ENCODE results near the gene DRGX. TPM values are rescaled to one million over a fixed set of nuclear protein-coding genes. Genes with fewer than 3 reads are reported as not detected.

DRGX gene
- total and polyA plus RNA-seq, 2 donors = 0.05 to 0.30 TPM

DNA sequence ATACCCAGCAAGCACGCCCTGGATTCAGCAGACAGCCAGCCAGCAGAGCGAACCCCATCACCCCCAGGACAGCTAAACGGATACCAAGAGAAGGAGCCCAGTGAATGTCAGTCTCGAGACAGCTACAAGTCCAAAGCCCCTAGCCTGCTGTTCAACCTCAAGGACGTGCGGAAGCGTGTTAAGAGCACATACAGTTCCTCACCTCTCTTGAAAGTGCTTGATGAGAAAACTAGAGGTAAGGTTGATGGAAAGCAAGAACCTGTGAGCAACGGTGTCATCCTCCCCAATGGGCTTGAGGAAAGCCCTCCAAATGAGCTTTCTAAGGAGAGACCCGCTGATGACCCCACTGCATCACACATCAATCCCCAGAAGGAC lies 72.0 kb downstream of the DRGX start:
- Histone ChIP-seq H3K4me1 (ENCODE audit: control insufficient read depth in 2 of 2, insufficient read depth in 2 of 2, low read length in 2 of 2) (no peaks in the 10 kb centered on the region), H3K27me3 (ENCODE audit: control insufficient read depth in 2 of 2, insufficient read depth in 1 of 2, low read length in 1 of 2) (no peaks in the 10 kb centered on the region), H3K27ac (ENCODE audit: low read depth in 1 of 2, low read length in 1 of 2) (no peak overlapping the region), H3K9me3 (ENCODE audit: control insufficient read depth in 2 of 2, insufficient read depth in 1 of 2, low read length in 1 of 2) (no peaks in the 10 kb centered on the region), H3K36me3 (ENCODE audit: control insufficient read depth in 2 of 2, insufficient read depth in 2 of 2, low read length in 1 of 2) (no peaks in the 10 kb centered on the region), H3K4me3 (ENCODE audit: low read length in 2 of 2) (no peak overlapping the region)
- DNase-seq (ENCODE audit: low read depth in 6 of 9, low spot score in 9 of 9) = no peak
- WGBS = 95% methylated on average over 9 of the region's 9 CpGs

GRCh38 chr10:49323171-49323895 lies 72.6 kb downstream of the DRGX start:
- H3K9me3 ChIP-seq (ENCODE audit: control insufficient read depth in 2 of 2, insufficient read depth in 1 of 2, low read length in 1 of 2) = no peaks in the 10 kb centered on the region
- H3K4me3 ChIP-seq (ENCODE audit: low read length in 2 of 2) = no peak overlapping the region
- H3K36me3 ChIP-seq (ENCODE audit: control insufficient read depth in 2 of 2, insufficient read depth in 2 of 2, low read length in 1 of 2) = no peaks in the 10 kb centered on the region
- H3K27ac ChIP-seq (ENCODE audit: low read depth in 1 of 2, low read length in 1 of 2) = no peak overlapping the region
- 78% methylated on average over 7 of the region's 7 CpGs for WGBS
- no peak for DNase-seq (ENCODE audit: low read depth in 6 of 9, low spot score in 9 of 9)
- H3K27me3 ChIP-seq (ENCODE audit: control insufficient read depth in 2 of 2, insufficient read depth in 1 of 2, low read length in 1 of 2) = no peaks in the 10 kb centered on the region
- H3K4me1 ChIP-seq (ENCODE audit: control insufficient read depth in 2 of 2, insufficient read depth in 2 of 2, low read length in 2 of 2) = no peaks in the 10 kb centered on the region

GRCh38 chr10:49322371-49323170 lies 73.3 kb downstream of the DRGX start:
- WGBS = 94% methylated on average over 26 of the region's 26 CpGs
- no peaks in the 10 kb centered on the region for H3K9me3 ChIP-seq (ENCODE audit: control insufficient read depth in 2 of 2, insufficient read depth in 1 of 2, low read length in 1 of 2)
- no peaks in the 10 kb centered on the region for H3K36me3 ChIP-seq (ENCODE audit: control insufficient read depth in 2 of 2, insufficient read depth in 2 of 2, low read length in 1 of 2)
- no peak overlapping the region for H3K4me3 ChIP-seq (ENCODE audit: low read length in 2 of 2)
- H3K27me3 ChIP-seq (ENCODE audit: control insufficient read depth in 2 of 2, insufficient read depth in 1 of 2, low read length in 1 of 2) = no peaks in the 10 kb centered on the region
- DNase-seq (ENCODE audit: low read depth in 6 of 9, low spot score in 9 of 9) = no peak
- no peak overlapping the region for H3K27ac ChIP-seq (ENCODE audit: low read depth in 1 of 2, low read length in 1 of 2)
- no peaks in the 10 kb centered on the region for H3K4me1 ChIP-seq (ENCODE audit: control insufficient read depth in 2 of 2, insufficient read depth in 2 of 2, low read length in 2 of 2)

GRCh38 chr10:49321021-49321420 lies 74.9 kb downstream of the DRGX start:
- 91% methylated on average over 3 of the region's 3 CpGs for WGBS
- no peak overlapping the region for H3K4me3 ChIP-seq (ENCODE audit: low read length in 2 of 2)
- H3K27me3 ChIP-seq (ENCODE audit: control insufficient read depth in 2 of 2, insufficient read depth in 1 of 2, low read length in 1 of 2) = no peaks in the 10 kb centered on the region
- no peak overlapping the region for H3K27ac ChIP-seq (ENCODE audit: low read depth in 1 of 2, low read length in 1 of 2)
- no peaks in the 10 kb centered on the region for H3K9me3 ChIP-seq (ENCODE audit: control insufficient read depth in 2 of 2, insufficient read depth in 1 of 2, low read length in 1 of 2)
- DNase-seq (ENCODE audit: low read depth in 6 of 9, low spot score in 9 of 9) = no peak
- no peaks in the 10 kb centered on the region for H3K36me3 ChIP-seq (ENCODE audit: control insufficient read depth in 2 of 2, insufficient read depth in 2 of 2, low read length in 1 of 2)
- no peaks in the 10 kb centered on the region for H3K4me1 ChIP-seq (ENCODE audit: control insufficient read depth in 2 of 2, insufficient read depth in 2 of 2, low read length in 2 of 2)

DNA sequence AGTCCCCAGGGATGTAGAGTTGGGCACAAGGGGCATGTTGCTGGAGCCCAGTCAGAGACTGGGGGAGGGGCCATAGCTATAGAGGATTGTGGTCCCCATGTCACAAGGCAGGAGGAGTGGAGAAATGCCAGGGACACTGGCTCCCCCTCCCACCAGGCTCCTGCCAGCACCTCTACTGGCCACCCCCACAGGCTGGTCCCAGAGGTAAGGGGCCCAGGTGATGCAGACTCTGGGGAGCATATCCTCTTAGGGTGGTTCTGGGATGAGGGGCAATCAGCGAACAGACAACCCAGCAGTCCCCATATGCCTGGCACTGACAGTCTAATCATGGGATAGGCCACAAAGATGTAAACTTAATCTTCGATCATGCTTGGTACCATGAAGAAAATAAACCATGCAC lies 75.7 kb downstream of the DRGX start:
- no peak overlapping the region for H3K27ac ChIP-seq (ENCODE audit: low read depth in 1 of 2, low read length in 1 of 2)
- WGBS = 97% methylated on average over 2 of the region's 2 CpGs
- no peak for DNase-seq (ENCODE audit: low read depth in 6 of 9, low spot score in 9 of 9)

GRCh38 chr10:49319206-49319605 lies 76.7 kb downstream of the DRGX start:
- Histone ChIP-seq H3K27ac (ENCODE audit: low read depth in 1 of 2, low read length in 1 of 2) (no peak overlapping the region), H3K4me3 (ENCODE audit: low read length in 2 of 2) (no peak overlapping the region)
- 96% methylated on average over 1 of the region's 1 CpG for WGBS

More for the DNA sequence above, 75.7 kb downstream of the DRGX start:
- Histone ChIP-seq H3K4me3 (ENCODE audit: low read length in 2 of 2) (no peak overlapping the region), H3K36me3 (ENCODE audit: control insufficient read depth in 2 of 2, insufficient read depth in 2 of 2, low read length in 1 of 2) (no peaks in the 10 kb centered on the region), H3K27me3 (ENCODE audit: control insufficient read depth in 2 of 2, insufficient read depth in 1 of 2, low read length in 1 of 2) (no peaks in the 10 kb centered on the region), H3K4me1 (ENCODE audit: control insufficient read depth in 2 of 2, insufficient read depth in 2 of 2, low read length in 2 of 2) (no peaks in the 10 kb centered on the region), H3K9me3 (ENCODE audit: control insufficient read depth in 2 of 2, insufficient read depth in 1 of 2, low read length in 1 of 2) (no peaks in the 10 kb centered on the region)

DNA sequence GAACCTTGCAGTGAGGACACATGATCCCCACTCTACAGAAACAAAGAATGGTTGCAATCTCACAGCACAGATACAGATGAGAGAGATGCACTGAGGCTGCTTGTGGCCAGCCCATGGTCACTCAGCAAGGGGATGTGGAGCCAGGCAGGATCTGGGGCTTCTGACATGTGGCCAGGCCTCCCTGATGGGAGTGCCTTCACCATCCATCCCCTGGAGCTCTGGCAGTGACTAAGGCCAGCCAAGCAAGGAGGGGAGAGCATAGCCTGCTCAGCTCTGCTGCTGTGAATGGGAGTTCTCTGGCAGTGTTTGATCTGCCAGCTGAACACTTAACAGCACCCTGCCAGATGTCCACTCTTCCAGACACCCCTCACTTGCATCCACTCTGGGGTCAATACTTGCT lies 77.1 kb downstream of the DRGX start:
- Histone ChIP-seq H3K4me1 (ENCODE audit: control insufficient read depth in 2 of 2, insufficient read depth in 2 of 2, low read length in 2 of 2) (no peaks in the 10 kb centered on the region), H3K27ac (ENCODE audit: low read depth in 1 of 2, low read length in 1 of 2) (no peak overlapping the region), H3K9me3 (ENCODE audit: control insufficient read depth in 2 of 2, insufficient read depth in 1 of 2, low read length in 1 of 2) (no peaks in the 10 kb centered on the region), H3K36me3 (ENCODE audit: control insufficient read depth in 2 of 2, insufficient read depth in 2 of 2, low read length in 1 of 2) (no peaks in the 10 kb centered on the region), H3K27me3 (ENCODE audit: control insufficient read depth in 2 of 2, insufficient read depth in 1 of 2, low read length in 1 of 2) (no peaks in the 10 kb centered on the region), H3K4me3 (ENCODE audit: low read length in 2 of 2) (no peak overlapping the region)
- no peak for DNase-seq (ENCODE audit: low read depth in 6 of 9, low spot score in 9 of 9)

More at GRCh38 chr10:49319206-49319605, 76.7 kb downstream of the DRGX start:
- Histone ChIP-seq H3K36me3 (ENCODE audit: control insufficient read depth in 2 of 2, insufficient read depth in 2 of 2, low read length in 1 of 2) (no peaks in the 10 kb centered on the region), H3K4me1 (ENCODE audit: control insufficient read depth in 2 of 2, insufficient read depth in 2 of 2, low read length in 2 of 2) (no peaks in the 10 kb centered on the region), H3K9me3 (ENCODE audit: control insufficient read depth in 2 of 2, insufficient read depth in 1 of 2, low read length in 1 of 2) (no peaks in the 10 kb centered on the region), H3K27me3 (ENCODE audit: control insufficient read depth in 2 of 2, insufficient read depth in 1 of 2, low read length in 1 of 2) (no peaks in the 10 kb centered on the region)
- no peak for DNase-seq (ENCODE audit: low read depth in 6 of 9, low spot score in 9 of 9)

- WGBS = 97% methylated on average over 6 of the region's 6 CpGs
- Histone ChIP-seq H3K9me3 (ENCODE audit: control insufficient read depth in 2 of 2, insufficient read depth in 1 of 2, low read length in 1 of 2) (no peaks in the 10 kb centered on the region), H3K36me3 (ENCODE audit: control insufficient read depth in 2 of 2, insufficient read depth in 2 of 2, low read length in 1 of 2) (no peaks in the 10 kb centered on the region), H3K4me1 (ENCODE audit: control insufficient read depth in 2 of 2, insufficient read depth in 2 of 2, low read length in 2 of 2) (no peaks in the 10 kb centered on the region), H3K4me3 (ENCODE audit: low read length in 2 of 2) (no peak overlapping the region), H3K27ac (ENCODE audit: low read depth in 1 of 2, low read length in 1 of 2) (no peak overlapping the region), H3K27me3 (ENCODE audit: control insufficient read depth in 2 of 2, insufficient read depth in 1 of 2, low read length in 1 of 2) (no peaks in the 10 kb centered on the region)
- no peak for DNase-seq (ENCODE audit: low read depth in 6 of 9, low spot score in 9 of 9)
Observed at GRCh38 chr10:49318028-49318427, 77.9 kb downstream of the DRGX start.

DNA sequence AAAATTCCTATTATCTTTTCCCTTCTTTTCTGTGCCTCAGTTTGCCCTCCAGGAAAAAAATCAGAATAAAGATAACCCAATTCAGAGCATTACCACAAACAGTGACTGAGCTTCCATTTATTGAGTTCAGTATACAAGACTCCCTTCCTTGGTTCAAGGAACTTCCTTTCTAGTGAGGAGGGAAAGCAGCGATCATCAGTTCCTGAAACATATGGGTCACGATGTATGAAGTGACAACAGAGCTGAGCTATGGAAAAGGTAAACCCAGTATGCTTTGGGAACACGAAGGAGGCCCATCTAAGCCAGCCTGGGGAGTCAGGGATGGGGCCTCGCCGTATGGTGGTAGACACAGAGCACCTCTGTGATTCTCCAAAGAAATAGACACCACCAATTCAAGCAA lies 81.1 kb downstream of the DRGX start:
- 96% methylated on average over 5 of the region's 5 CpGs for WGBS
- Histone ChIP-seq H3K4me1 (ENCODE audit: control insufficient read depth in 2 of 2, insufficient read depth in 2 of 2, low read length in 2 of 2) (peaks cover 4 to 12% of the 10 kb centered on the region in 2 donors), H3K27ac (ENCODE audit: low read depth in 1 of 2, low read length in 1 of 2) (no peak overlapping the region), H3K27me3 (ENCODE audit: control insufficient read depth in 2 of 2, insufficient read depth in 1 of 2, low read length in 1 of 2) (no peaks in the 10 kb centered on the region), H3K4me3 (ENCODE audit: low read length in 2 of 2) (no peak overlapping the region), H3K9me3 (ENCODE audit: control insufficient read depth in 2 of 2, insufficient read depth in 1 of 2, low read length in 1 of 2) (no peaks in the 10 kb centered on the region), H3K36me3 (ENCODE audit: control insufficient read depth in 2 of 2, insufficient read depth in 2 of 2, low read length in 1 of 2) (no peaks in the 10 kb centered on the region)
- DNase-seq (ENCODE audit: low read depth in 6 of 9, low spot score in 9 of 9) = no peak
